Neural cell (in vitro differentiated cells): ENCODE data around the gene FOXE3. TPM values are rescaled to one million over a fixed set of nuclear protein-coding genes. Genes with fewer than 3 reads are reported as not detected.

Source experiments
- H2AFZ ChIP-seq: fragments of 200-600, 300-800 bp; sonication (generic), shearing (Covaris generic); 2 replicates; pipeline ENCODE4 v1.6.0; 2014; ENCODE audit warnings: low read depth, mild to moderate bottlenecking, antibody characterized with exemption, low read length, moderate library complexity
- H3F3A ChIP-seq: fragments of 200-600 bp; shearing (Covaris generic); 2 replicates; pipeline ENCODE4 v1.6.1; 2016; ENCODE audit warnings: mild to moderate bottlenecking, moderate library complexity, mixed read lengths, antibody characterized with exemption, low read length; ENCODE audit not compliant: insufficient read depth, poor library complexity, severe bottlenecking
- H3K27ac ChIP-seq: fragments of 200-600, 300-800 bp; sonication (generic), shearing (Covaris generic); 2 replicates; pipeline ENCODE4 v1.5.1; 2014; ENCODE audit warnings: mild to moderate bottlenecking, low read length, moderate library complexity
- H3K27me3 ChIP-seq: fragments of 300-800, 200-600 bp; sonication (generic), shearing (Covaris generic); 2 replicates; pipeline ENCODE4 v1.6.0; 2014; ENCODE audit warnings: mild to moderate bottlenecking, low read depth, low read length, moderate library complexity; ENCODE audit not compliant: insufficient read depth
- H3K36me3 ChIP-seq: fragments of 300-800, 200-600 bp; sonication (generic), shearing (Covaris generic); 2 replicates; pipeline ENCODE4 v1.5.1; 2014; ENCODE audit warnings: mild to moderate bottlenecking, antibody characterized with exemption, low read length, moderate library complexity; ENCODE audit not compliant: insufficient read depth
- H3K4me2 ChIP-seq: fragments of 300-800, 200-600 bp; sonication (generic), shearing (Covaris generic); 2 replicates; pipeline ENCODE4 v1.6.0; 2014; ENCODE audit warnings: mild to moderate bottlenecking, low read length
- H3K4me3 ChIP-seq: fragments of 300-800, 200-600 bp; sonication (generic), shearing (Covaris generic); 2 replicates; pipeline ENCODE4 v1.5.1; 2014; ENCODE audit warnings: mild to moderate bottlenecking, low read length, moderate library complexity
- H3K79me2 ChIP-seq: fragments of 200-600 bp; shearing (Covaris generic); replicated peaks from 2 replicates; pipeline ENCODE4 v1.6.0; 2014; ENCODE audit warnings: mild to moderate bottlenecking, low read length, moderate library complexity; ENCODE audit not compliant: insufficient read depth
- H3K9ac ChIP-seq: fragments of 300-800, 200-600 bp; sonication (generic), shearing (Covaris generic); 2 replicates; pipeline ENCODE4 v1.6.1; 2016; ENCODE audit warnings: mild to moderate bottlenecking, low read length, mixed read lengths
- H3K9me2 ChIP-seq: fragments of 200-600 bp; shearing (Covaris generic); 2 replicates; pipeline ENCODE4 v1.6.1; 2016; ENCODE audit warnings: mild to moderate bottlenecking, low read length, mixed read lengths; ENCODE audit not compliant: insufficient read depth
- H3K9me3 ChIP-seq: fragments of 200-600, 300-800 bp; sonication (generic), shearing (Covaris generic); 2 replicates; pipeline ENCODE4 v1.6.1; 2016; ENCODE audit warnings: mild to moderate bottlenecking, mixed run types, low read length, moderate library complexity, mixed read lengths
- H4K20me1 ChIP-seq: fragments of 200-600 bp; shearing (Covaris generic); 2 replicates; pipeline ENCODE4 v1.6.1; 2016; ENCODE audit warnings: mild to moderate bottlenecking, mixed run types; ENCODE audit not compliant: insufficient read depth
- CTCF ChIP-seq: fragments of 450-650 bp; IDR thresholded peaks from 2 replicates; pipeline ENCODE4 v1.5.1; 2014; ENCODE audit warnings: antibody characterized with exemption, mild to moderate bottlenecking, moderate library complexity; ENCODE audit not compliant: poor library complexity, severe bottlenecking
- EP300 ChIP-seq: fragments of 450-650 bp; conservative IDR thresholded peaks from 2 replicates; pipeline ENCODE4 v1.6.1; 2014; ENCODE audit warnings: antibody characterized with exemption, mild to moderate bottlenecking, moderate library complexity; ENCODE audit not compliant: poor library complexity, severe bottlenecking
- EZH2 ChIP-seq: fragments of 200-600, 300-800 bp; shearing (Covaris generic), sonication (generic); IDR thresholded peaks from 2 replicates; pipeline ENCODE4 v1.6.1; 2014; ENCODE audit warnings: antibody characterized with exemption, low read length, borderline replicate concordance, mild to moderate bottlenecking; ENCODE audit not compliant: insufficient read depth, poor library complexity, severe bottlenecking
- POLR2AphosphoS5 ChIP-seq: IDR thresholded peaks from 2 replicates; pipeline ENCODE4 v1.6.1; 2012
- RAD21 ChIP-seq: fragments of 450-650 bp; conservative IDR thresholded peaks from 2 replicates; pipeline ENCODE4 v1.6.1; 2014; ENCODE audit warnings: antibody characterized with exemption, mild to moderate bottlenecking, moderate library complexity
- REST ChIP-seq: IDR thresholded peaks from 2 replicates; pipeline ENCODE4 v1.6.1; 2012; ENCODE audit warnings: borderline replicate concordance
- SMC3 ChIP-seq: fragments of 450-650 bp; conservative IDR thresholded peaks from 2 replicates; pipeline ENCODE4 v1.6.1; 2014; ENCODE audit warnings: antibody characterized with exemption, mild to moderate bottlenecking, moderate library complexity; ENCODE audit not compliant: poor library complexity
- TAF1 ChIP-seq: IDR thresholded peaks from 2 replicates; pipeline ENCODE4 v1.6.1; 2012; ENCODE audit warnings: low read depth
- polyA plus RNA-seq: library from polyadenylated mRNA; depleted of rRNA; stranded (reverse); fragments of >200 nt; gene quantifications from 2 replicates; pipeline ENCODE4 v1.2.3, GENCODE V29; 2014

The FOXE3 gene
- polyA plus RNA-seq, 1 donor from 2014 or later: not detected

GRCh38 chr1:47465605-47466004 is 49.5 kb downstream of the FOXE3 start:
- no peaks in the 10 kb centered on the region for H3K79me2 ChIP-seq
- no peak overlapping the region for H3K4me3 ChIP-seq
- H3K9me3 ChIP-seq: no peaks in the 10 kb centered on the region
- TF ChIP-seq EP300: no peak
- no peak for TF ChIP-seq RAD21
- TF ChIP-seq EZH2: no peak
- no peak for TF ChIP-seq SMC3
- no peak for TF ChIP-seq CTCF
- TF ChIP-seq REST: no peak
- TF ChIP-seq POLR2AphosphoS5: no peak
- no peak for TF ChIP-seq TAF1
- H3K4me2 ChIP-seq: no peak overlapping the region
- H3K27ac ChIP-seq: no peak overlapping the region
- no peaks in the 10 kb centered on the region for H4K20me1 ChIP-seq
- H3K36me3 ChIP-seq: no peaks in the 10 kb centered on the region
- H3F3A ChIP-seq: no peaks in the 10 kb centered on the region
- no peak overlapping the region for H2AFZ ChIP-seq
- no peak overlapping the region for H3K9ac ChIP-seq
- H3K9me2 ChIP-seq: no peaks in the 10 kb centered on the region
- H3K27me3 ChIP-seq: peaks cover 22% of the 10 kb centered on the region

Other genes with a start within 250 kb of the FOXE3 start
- gene PDZK1IP1, start 226.2 kb upstream of the FOXE3 start, polyA plus RNA-seq: not detected in 2 replicates
- gene TAL1, start 184.1 kb upstream of the FOXE3 start, polyA plus RNA-seq: not detected in 2 replicates
- gene STIL, start 102.1 kb upstream of the FOXE3 start, polyA plus RNA-seq: 0.53 and 1.5 TPM in 2 replicates
- gene CMPK1, start 82.5 kb upstream of the FOXE3 start, polyA plus RNA-seq: 99.9 and 117 TPM in 2 replicates
- 0.06 TPM in 1 of 2 replicates, not detected in the other for gene FOXD2, start 21.8 kb downstream of the FOXE3 start, polyA plus RNA-seq